T-cell (primary cell): ENCODE data around the gene MSH5. TPM values are rescaled to one million over a fixed set of nuclear protein-coding genes. Genes with fewer than 3 reads are reported as not detected.
A peak's percentile ranks its signal among the peaks of the same experiment; 100 is the strongest.

Source experiments
- ATAC-seq, 4 experiments: fragments of 200-7000 bp in 3 of 4; fragments of 150-1000 bp in 1 of 4; cut with Tn5 transposase; replicated peaks in 1 of 4; 1 replicate in 3 of 4; 2 replicates in 1 of 4; pipeline ENCODE4 v1.10.0; 2021; ENCODE audit warnings: moderate library complexity in 3 of 4, mild to moderate bottlenecking in 2 of 4, moderate number of reproducible peaks in 1 of 4
- CTCF ChIA-PET, 2 donors: fragments of 300-600 bp; sonication (Branson Sonifier 250); formaldehyde crosslinking; loops; one replicate each; lab custom pipeline; 2022; ENCODE audit warnings: antibody characterized with exemption in 2 of 2; lab: Charles Lee
- POLR2A ChIA-PET, 2 donors: fragments of 300-600 bp; sonication (Branson Sonifier 250); formaldehyde crosslinking; loops; one replicate each; lab custom pipeline; 2022; ENCODE audit warnings: antibody characterized with exemption in 2 of 2; lab: Charles Lee
- DNase-seq, 35 experiments: peaks; one replicate each; pipeline versions ENCODE4 v3.0.0 to v3.0.0-alpha.2; 2013 to 2023
- H3K27ac ChIP-seq: one replicate; pipeline ENCODE4 v1.5.1; 2013; ENCODE audit warnings: low read length
- H3K27me3 ChIP-seq, 2 experiments: replicated peaks in 1 of 2; 1 replicate in 1 of 2; 2 replicates in 1 of 2; pipeline versions ENCODE4 v1.6.1 to v1.7.0; 2013; ENCODE audit warnings: low read length in 1 of 2, mixed read lengths in 1 of 2; ENCODE audit not compliant: control insufficient read depth in 2 of 2, insufficient read depth in 2 of 2; ENCODE audit errors: extremely low read depth in 1 of 2
- H3K36me3 ChIP-seq, 2 donors: 1 replicate in 1 of 2; 2 replicates in 1 of 2; pipeline versions ENCODE4 v1.6.1 to v1.7.0; 2013; ENCODE audit warnings: low read length in 1 of 2; ENCODE audit not compliant: control insufficient read depth in 2 of 2, insufficient read depth in 1 of 2; ENCODE audit errors: extremely low read depth in 1 of 2
- H3K4me1 ChIP-seq, 2 experiments: 1 replicate in 1 of 2; 2 replicates in 1 of 2; pipeline versions ENCODE4 v1.6.1 to v1.7.0; 2013; ENCODE audit warnings: low read length in 2 of 2, mixed read lengths in 1 of 2; ENCODE audit not compliant: insufficient read depth in 2 of 2, control insufficient read depth in 1 of 2; ENCODE audit errors: extremely low read depth in 1 of 2
- H3K4me3 ChIP-seq, 2 donors: 1 replicate in 1 of 2; 2 replicates in 1 of 2; pipeline versions ENCODE4 v1.5.1 to v1.7.0; 2013; ENCODE audit warnings: mild to moderate bottlenecking in 2 of 2, low read length in 1 of 2, moderate library complexity in 1 of 2; ENCODE audit not compliant: control insufficient read depth in 1 of 2; ENCODE audit errors: extremely low read depth in 1 of 2
- H3K9me3 ChIP-seq: 2 replicates; pipeline ENCODE4 v1.7.0; 2013
- H3K27ac Mint-ChIP-seq, 2 donors: one replicate each; pipeline ENCODE4 v1.8.0; 2020 to 2021; ENCODE audit warnings: mild to moderate bottlenecking in 2 of 2, mixed read lengths in 2 of 2
- H3K27me3 Mint-ChIP-seq, 2 donors: one replicate each; pipeline ENCODE4 v1.8.0; 2021 to 2022; ENCODE audit warnings: mixed read lengths in 2 of 2
- H3K36me3 Mint-ChIP-seq: one replicate; pipeline ENCODE4 v1.8.0; 2021; ENCODE audit warnings: mixed read lengths
- H3K4me1 Mint-ChIP-seq, 3 donors: one replicate each; pipeline ENCODE4 v1.8.0; 2020 to 2022; ENCODE audit warnings: mixed read lengths in 3 of 3, mild to moderate bottlenecking in 1 of 3
- H3K4me3 Mint-ChIP-seq, 3 donors: one replicate each; pipeline ENCODE4 v1.8.0; 2020 to 2022; ENCODE audit warnings: mild to moderate bottlenecking in 3 of 3, mixed read lengths in 3 of 3, moderate library complexity in 3 of 3
- H3K9me3 Mint-ChIP-seq, 3 donors: one replicate each; pipeline ENCODE4 v1.8.0; 2020 to 2022; ENCODE audit warnings: mixed read lengths in 3 of 3
- WGBS: methylation state at CpG from one replicate; pipeline ENCODE4 v1.1.5; 2013; ENCODE audit warnings: missing lambda C conversion rate; ENCODE audit not compliant: insufficient coverage; 5-methylcytosine and 5-hydroxymethylcytosine counted together
- total RNA-seq, 35 experiments: library from RNA in 6 of 35; stranded (reverse) in 6 of 35; fragments of 120-200 nt in 1 of 35; gene quantifications; one replicate each; pipeline versions ENCODE4 v1.2.1 to v1.2.4 and lab custom pipeline; 2013 to 2026

Gene MSH5
- total RNA-seq, 5 donors from 2014 or later (not counting 1 experiment from before 2014, with no cell fraction given): 13.7 to 22.4 (median 14.4) TPM

DNA sequence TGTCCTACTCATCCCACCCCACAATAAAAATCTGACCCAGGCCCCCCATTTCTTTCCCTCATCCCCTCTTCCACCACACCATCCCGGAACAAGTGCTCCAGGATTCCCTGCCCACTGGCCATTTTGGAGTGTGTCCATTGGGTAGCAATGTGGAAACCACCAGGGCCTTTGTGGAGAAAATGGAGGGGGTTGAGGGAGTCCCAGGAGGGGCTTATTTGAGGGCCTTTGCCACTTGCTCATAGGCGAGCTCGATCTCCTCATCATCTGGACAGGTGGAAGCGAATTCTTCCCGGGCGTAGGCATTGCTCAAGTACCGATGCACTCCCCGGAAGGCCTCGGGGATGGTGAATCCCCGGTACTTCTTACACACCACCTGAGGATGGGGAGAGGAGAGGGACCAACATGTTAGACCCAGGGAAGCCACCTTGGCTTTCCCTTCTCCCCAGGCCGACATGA, 9.1 kb upstream of the MSH5 start:
- Mint-ChIP-seq H3K9me3 (no peaks in the 10 kb centered on the region), H3K27ac (peak overlapping the region; percentile 74 to 90), H3K27me3 (no peaks in the 10 kb centered on the region), H3K4me1 (peaks cover 58 to 74% (median 73%) of the 10 kb centered on the region in 3 donors), H3K4me3 (peak overlapping the region; percentile 94 to 96 (median 94)), H3K36me3 (peaks cover 19% of the 10 kb centered on the region)
- DNase-seq (no peak), ATAC-seq (no peak)
- Histone ChIP-seq H3K9me3 (no peaks in the 10 kb centered on the region), H3K4me1 (peaks cover 23 to 64% of the 10 kb centered on the region in 2 experiments), H3K27me3 (no peaks in the 10 kb centered on the region), H3K27ac (no peak overlapping the region), H3K4me3 (no peak overlapping the region), H3K36me3 (peaks cover 4 to 36% of the 10 kb centered on the region in 2 donors)
- ChIA-PET CTCF (interaction anchor here in 1 of 2 donors (0.5 to 2.3 kb wide), 9 partner anchors 10 to 132 kb away, joined by 3 to 29 read pairs (median 4); partner anchors contain the start of genes LSM2 and NEU1), POLR2A (no interaction called here)
- 100% methylated on average over 3 of the region's 11 CpGs for WGBS

- H3K9me3 Mint-ChIP-seq: no peaks in the 10 kb centered on the region
- no CpG with 5 or more reads among the region's 3 CpGs for WGBS
- no peak for DNase-seq
- peak overlapping the region in 1 of 2 donors; percentile 36 for H3K27ac Mint-ChIP-seq
- Histone ChIP-seq H3K27ac (no peak overlapping the region), H3K9me3 (no peaks in the 10 kb centered on the region), H3K36me3 (peaks cover 4 to 36% of the 10 kb centered on the region in 2 donors), H3K4me3 (no peak overlapping the region), H3K4me1 (peaks cover 28 to 72% of the 10 kb centered on the region in 2 experiments), H3K27me3 (no peaks in the 10 kb centered on the region)
- H3K4me1 Mint-ChIP-seq: peaks cover 64 to 74% (median 74%) of the 10 kb centered on the region in 3 donors
- ATAC-seq: no peak
- peaks cover 19% of the 10 kb centered on the region for H3K36me3 Mint-ChIP-seq
- peak overlapping the region in 1 of 3 donors; percentile 94 for H3K4me3 Mint-ChIP-seq
- POLR2A ChIA-PET: no interaction called here
- no peaks in the 10 kb centered on the region for H3K27me3 Mint-ChIP-seq
- CTCF ChIA-PET: no interaction called here
Observed at GRCh38 chr6:31732029-31732428, 7.8 kb upstream of the MSH5 start.

DNA sequence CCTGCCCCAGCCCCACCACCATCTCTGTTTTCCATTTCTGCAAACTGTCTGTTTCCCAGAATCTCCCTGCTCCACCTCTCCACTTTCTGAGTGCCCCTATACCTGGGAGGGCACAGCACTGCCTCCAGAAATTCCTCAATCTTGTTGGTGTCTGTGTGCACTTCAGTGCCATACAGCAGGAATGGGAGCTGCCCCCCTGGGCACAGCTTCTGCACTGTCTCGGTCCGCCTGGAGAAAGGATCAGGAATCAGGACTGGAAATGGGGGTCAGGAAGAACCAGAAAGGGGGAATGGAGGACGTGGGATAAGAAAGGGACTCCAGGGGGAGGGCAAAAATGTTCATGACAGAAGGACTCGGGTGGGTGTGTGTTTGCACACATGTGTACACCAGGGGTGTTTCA, 6.1 kb upstream of the MSH5 start:
- CTCF ChIA-PET: interaction anchor here in 1 of 2 donors (0.6 kb wide), 1 partner anchor 129 kb away, joined by 5 read pairs; the partner anchor contains the start of gene NEU1
- peak overlapping the region in 1 of 2 donors; percentile 85 for H3K4me3 ChIP-seq
- ATAC-seq (no peak), DNase-seq (no peak)
- H3K27ac Mint-ChIP-seq: peak overlapping the region; percentile 95 to 97
- peak overlapping the region; percentile 81 for H3K27ac ChIP-seq
- no peaks in the 10 kb centered on the region for H3K9me3 ChIP-seq
- POLR2A ChIA-PET: no interaction called here
- no peaks in the 10 kb centered on the region for H3K27me3 Mint-ChIP-seq
- no peaks in the 10 kb centered on the region for H3K27me3 ChIP-seq
- peaks cover 4 to 36% of the 10 kb centered on the region in 2 donors for H3K36me3 ChIP-seq
- H3K9me3 Mint-ChIP-seq: no peaks in the 10 kb centered on the region
- H3K4me1 ChIP-seq: peaks cover 38 to 72% of the 10 kb centered on the region in 2 experiments
- peaks cover 19% of the 10 kb centered on the region for H3K36me3 Mint-ChIP-seq
- H3K4me1 Mint-ChIP-seq: peaks cover 69 to 78% (median 77%) of the 10 kb centered on the region in 3 donors
- peak overlapping the region; percentile 41 to 95 (median 92) for H3K4me3 Mint-ChIP-seq
- 78% methylated on average over 4 of the region's 4 CpGs for WGBS

GRCh38 chr6:31734247-31734820, 5.5 kb upstream of the MSH5 start:
- H3K27me3 ChIP-seq: no peaks in the 10 kb centered on the region
- Mint-ChIP-seq H3K27me3 (no peaks in the 10 kb centered on the region), H3K9me3 (no peaks in the 10 kb centered on the region), H3K4me1 (peaks cover 68 to 78% (median 77%) of the 10 kb centered on the region in 3 donors), H3K27ac (peak overlapping the region; percentile 95 to 97), H3K4me3 (peak overlapping the region; percentile 91 to 95 (median 92)), H3K36me3 (peaks cover 19% of the 10 kb centered on the region)
- H3K9me3 ChIP-seq: no peaks in the 10 kb centered on the region
- DNase-seq (peak in 1 of 35 experiments; percentile 28), ATAC-seq (no peak)
- CTCF ChIA-PET: no interaction called here
- peaks cover 4 to 36% of the 10 kb centered on the region in 2 donors for H3K36me3 ChIP-seq
- POLR2A ChIA-PET: no interaction called here
- peak overlapping the region; percentile 81 for H3K27ac ChIP-seq
- no CpG with 5 or more reads among the region's 2 CpGs for WGBS
- H3K4me1 ChIP-seq: peaks cover 42 to 72% of the 10 kb centered on the region in 2 experiments
- H3K4me3 ChIP-seq: peak overlapping the region; percentile 85 to 90

DNA sequence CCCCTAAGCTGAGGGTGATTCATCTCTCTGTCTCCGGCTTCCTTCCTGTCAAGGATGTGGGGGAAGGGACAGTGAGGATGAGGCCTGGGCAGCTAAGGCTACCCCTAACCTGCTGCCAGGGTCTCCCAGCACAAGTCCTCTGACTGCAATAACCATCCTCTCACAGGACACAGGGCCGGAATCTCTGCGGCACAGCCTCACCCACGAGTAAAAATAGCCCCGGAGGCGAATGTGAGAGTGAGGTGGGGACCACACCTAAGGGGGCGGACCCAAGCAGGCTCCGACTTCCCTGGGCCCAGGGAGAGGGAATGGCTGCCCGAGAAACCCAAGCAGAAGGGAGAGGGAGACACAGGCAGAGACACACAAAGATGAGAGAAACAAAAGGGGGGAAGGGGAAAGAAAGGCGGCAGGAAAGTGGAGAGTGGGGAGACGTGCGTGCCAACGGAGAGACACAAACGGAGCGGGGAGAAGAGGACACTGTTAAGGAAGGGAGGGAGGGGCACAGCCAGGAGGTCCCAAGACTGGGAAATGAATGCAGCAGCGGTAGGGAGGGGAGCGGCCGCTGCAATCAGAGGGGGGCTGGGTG, 4.9 kb upstream of the MSH5 start:
- DNase-seq (peak in 11 of 35 experiments; percentile 29 to 73 (median 37)), ATAC-seq (peak in 3 of 4 experiments; percentile 36 to 51 (median 39))
- Mint-ChIP-seq H3K36me3 (peaks cover 19% of the 10 kb centered on the region), H3K9me3 (no peaks in the 10 kb centered on the region), H3K27ac (peak overlapping the region; percentile 95 to 97), H3K4me1 (peaks cover 72 to 81% (median 80%) of the 10 kb centered on the region in 3 donors), H3K27me3 (no peaks in the 10 kb centered on the region), H3K4me3 (peak overlapping the region; percentile 91 to 95 (median 92))
- peaks cover 4 to 36% of the 10 kb centered on the region in 2 donors for H3K36me3 ChIP-seq
- H3K27me3 ChIP-seq: no peaks in the 10 kb centered on the region
- ChIA-PET CTCF (interaction anchor here in 1 of 2 donors (0.6 to 1.7 kb wide), 2 partner anchors 16 to 35 kb away, joined by 3 to 5 read pairs; no protein-coding TSS in a partner anchor), POLR2A (no interaction called here)
- H3K9me3 ChIP-seq: no peaks in the 10 kb centered on the region
- H3K4me3 ChIP-seq: peak overlapping the region; percentile 85 to 90
- WGBS: 2% methylated on average over 9 of the region's 18 CpGs
- peaks cover 42 to 71% of the 10 kb centered on the region in 2 experiments for H3K4me1 ChIP-seq
- H3K27ac ChIP-seq: peak overlapping the region; percentile 81
